A549 treated with GW870086 at 1 μM for 4 hours (cell line): ENCODE data around the gene MST1R. TPM values are rescaled to one million over a fixed set of nuclear protein-coding genes. Genes with fewer than 3 reads are reported as not detected.

Experiments used
- total RNA-seq: library from RNA; stranded (reverse); fragments of 200-300 nt; extraction: Qiagen RNA extraction; gene quantifications from 5 replicates; pipeline ENCODE4 v1.2.3, GENCODE V29; 2022; ENCODE audit warnings: low read depth

MST1R gene
- total RNA-seq, result 5.4 to 8.4 TPM (median 7.7 TPM) in 5 replicates

DNA sequence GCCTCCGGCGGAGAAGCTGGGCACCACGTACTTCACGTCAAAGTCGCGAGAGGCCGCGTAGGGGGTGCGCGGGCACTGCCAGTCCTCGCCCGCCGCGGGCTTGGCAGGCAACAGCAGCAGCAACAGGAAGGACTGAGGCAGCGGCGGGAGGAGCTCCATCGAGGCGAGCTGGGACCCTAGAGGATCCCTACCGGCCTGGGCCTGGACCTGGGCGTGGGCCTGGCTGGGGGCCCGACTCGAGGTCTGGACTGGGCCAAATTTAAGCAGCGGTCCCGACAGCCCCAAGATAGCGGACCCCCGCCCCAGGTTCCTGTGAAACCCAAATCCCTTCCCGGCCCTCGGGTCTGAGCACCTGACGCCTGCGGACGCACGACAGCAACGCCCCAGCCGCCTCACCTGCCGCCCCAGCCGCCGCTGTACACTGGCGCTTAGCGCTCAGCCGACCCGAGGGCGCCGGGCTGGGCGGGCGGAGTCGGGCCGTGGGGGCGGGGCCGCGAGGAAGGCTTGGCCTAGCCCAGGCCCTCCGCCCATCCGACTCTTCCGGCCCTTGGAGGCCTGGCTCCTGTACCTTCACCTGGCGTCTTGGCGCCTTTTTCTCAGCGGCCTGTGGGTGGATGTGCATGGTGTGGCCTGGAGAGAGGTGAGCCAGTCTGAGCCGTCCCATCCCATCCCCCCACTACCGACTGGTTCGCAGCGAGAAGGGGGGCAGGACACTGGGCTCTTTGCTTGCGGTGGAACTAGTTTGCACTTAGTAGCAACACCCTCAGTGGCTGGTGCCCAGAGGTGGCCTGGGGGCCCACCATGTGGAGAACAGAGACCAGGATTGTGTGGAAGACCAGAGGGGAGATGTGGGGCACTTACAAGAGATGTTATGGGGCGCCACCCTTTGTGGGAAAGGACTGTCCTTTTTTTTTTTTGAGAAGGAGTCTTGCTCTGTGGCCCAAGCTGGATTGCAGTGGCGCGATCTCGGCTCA, at the start of gene MST1R:
MST1R (minus strand) TSS at position 423 of the 974 bp plus-strand sequence; CDS start at position 159, 264 bp downstream.

DNA sequence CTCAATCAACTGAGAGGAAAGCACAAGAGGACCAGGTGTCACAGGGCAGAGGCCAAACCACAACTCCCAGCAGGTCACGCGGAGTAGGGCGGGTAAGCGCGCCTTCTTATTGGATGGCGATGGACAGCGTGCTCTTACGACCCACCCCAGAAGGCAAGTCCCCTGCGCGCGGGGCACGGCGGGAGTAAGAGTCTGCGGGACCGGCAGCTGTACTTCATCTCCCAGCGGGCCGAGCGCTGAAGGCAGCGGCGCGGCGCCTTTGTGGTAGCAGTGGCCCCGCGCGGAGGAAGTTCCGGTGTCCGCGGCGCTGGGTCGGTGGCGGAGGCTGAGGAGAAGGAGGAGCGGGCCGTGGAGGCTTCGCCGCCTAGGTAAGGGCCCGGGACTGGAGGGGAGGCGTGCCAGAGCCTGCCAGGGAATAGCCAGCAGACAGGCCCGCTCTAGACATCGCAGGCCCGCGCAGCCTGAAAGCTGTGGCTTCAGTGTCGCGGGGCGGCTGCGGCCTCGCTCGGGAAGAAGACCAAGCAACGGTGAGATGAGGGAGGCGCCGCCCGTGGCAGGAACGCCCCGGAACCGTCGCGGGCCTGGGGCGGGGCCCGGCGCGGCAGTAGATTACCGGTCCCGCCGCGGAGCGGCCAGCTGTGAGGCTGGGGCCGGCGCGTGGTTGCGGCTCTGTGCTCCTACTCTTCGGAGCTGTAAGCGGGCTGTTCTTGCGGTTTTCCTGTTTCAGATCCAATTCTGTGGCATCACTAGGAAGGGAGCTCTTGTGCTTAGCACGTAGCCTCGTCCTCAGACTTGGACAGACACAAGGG, 36.4 kb upstream of the MST1R start, which contains the start of gene RBM6:
RBM6 (plus strand) TSS at position 293 of the 809 bp plus-strand sequence. CDS start 22,492 bp downstream, outside the sequence.

DNA sequence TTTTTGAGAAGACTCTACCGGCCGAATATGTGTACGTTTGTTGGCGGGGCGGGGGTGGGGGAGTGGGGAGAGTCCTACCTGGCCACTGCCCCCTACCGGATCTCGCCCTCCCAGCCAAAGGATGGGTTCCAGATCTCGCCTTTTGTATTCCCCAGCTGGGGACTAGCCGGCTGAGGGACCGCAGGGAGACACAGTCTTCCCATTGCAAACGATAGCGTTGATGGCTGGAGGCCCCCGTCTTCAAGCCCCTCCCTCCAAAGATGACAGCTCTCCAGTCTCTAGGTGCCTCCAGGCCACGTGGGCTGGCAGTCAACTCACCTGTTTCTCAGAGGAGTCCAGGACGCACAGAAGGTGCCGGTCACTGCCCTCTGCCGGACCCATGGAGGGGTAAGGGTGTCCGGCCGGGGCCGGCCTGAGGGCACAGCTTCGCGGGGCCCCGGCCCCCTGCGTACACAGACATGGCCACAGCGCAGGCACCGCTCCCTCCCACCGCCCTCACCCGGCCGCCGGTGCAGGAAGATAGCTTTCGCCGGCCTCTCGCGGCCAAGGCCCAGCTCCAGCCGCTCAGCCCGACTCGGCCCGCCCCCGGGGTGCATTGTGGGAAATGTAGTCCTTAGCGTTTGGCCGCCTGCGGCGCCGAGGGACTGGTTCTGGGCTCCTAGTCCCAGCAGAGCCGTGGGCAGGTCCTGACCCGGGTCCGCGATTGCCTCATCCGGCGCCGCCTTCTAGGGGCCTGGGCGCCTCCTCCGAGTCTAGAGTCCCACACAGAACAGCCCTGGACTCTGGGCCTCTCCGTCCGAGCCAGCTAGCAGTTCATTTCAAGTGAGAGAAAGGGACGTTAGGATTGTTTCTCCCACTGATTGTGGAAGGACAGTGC, 25.9 kb upstream of the MST1R start, which contains the start of gene MON1A:
MON1A (minus strand) TSS at position 521 of the 877 bp plus-strand sequence. CDS start 16,465 bp downstream, outside the sequence.

DNA sequence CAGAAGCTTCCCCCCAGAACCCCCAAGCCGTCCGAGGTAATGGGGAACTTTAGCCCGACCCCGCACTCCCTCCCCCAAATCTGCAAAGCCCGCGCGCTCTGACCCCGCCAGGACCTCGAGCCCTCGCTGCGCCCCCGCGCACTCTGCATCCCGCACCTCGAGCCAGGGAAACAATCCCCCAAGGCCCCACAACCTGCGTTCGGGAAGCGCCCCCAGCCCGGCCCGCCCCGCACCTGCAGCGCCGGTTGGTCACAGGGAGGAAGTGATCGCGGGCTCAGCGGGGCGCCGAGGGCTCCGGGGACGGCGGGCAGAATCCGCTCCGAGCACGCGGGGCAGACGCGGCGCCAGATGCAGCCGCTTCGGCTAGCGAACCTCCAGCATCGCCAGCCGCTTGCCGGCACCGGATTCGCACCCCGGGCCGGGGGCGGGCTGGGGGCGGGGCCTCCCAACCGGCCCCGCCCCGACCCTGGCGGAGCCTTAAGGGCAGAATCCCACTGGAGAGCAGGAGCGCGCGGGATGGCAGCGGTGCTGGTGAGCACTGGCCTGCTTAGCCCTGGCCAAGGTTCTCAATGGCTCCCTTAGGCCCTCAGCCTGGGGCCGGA, 34.0 kb downstream of the MST1R start, which contains the start of gene CAMKV:
CAMKV (minus strand) TSS at position 382 of the 602 bp plus-strand sequence. CDS start 7,518 bp downstream, outside the sequence.

DNA sequence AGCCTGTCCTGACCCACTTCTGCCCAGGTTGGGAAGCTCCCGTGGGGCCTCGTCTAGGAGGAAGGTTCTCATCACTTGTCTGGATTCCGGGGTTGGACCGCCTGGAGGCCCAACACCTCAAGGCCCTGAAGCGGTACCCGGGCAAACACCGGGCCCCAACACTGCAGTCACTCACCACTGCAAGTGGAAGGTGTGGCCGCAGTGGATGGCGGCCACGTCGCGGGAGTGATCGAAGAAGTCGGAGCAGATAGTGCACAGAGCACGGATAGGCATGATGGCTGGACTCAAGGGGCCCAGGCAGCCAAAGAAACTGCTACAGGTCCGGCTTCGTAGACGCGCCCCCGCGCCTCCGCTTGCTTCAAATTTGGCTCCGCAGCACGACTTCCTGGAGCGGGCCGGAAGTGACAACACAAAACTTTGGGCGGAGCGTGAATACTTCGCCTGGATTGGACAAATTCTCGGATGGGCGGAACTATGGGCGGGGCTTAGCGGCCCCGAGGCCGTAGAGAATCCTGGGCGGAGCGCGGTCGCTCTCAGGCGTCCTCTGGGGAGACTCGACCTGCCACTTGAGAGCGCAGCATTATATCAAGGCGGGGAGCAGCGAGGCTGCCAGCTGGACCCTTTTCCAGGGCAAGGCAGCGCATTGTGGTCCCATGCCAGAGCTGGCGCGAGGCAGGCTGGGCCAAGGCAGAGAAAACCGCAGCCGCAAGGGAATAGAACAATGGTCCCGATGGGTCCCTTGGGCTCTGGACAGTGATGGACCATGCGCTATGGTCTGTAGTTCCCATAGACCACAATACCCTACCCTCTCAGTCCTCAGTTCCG, 47.3 kb downstream of the MST1R start, which contains the start of gene TRAIP:
TRAIP (minus strand) TSS at position 384 of the 825 bp plus-strand sequence; CDS start at position 273, 111 bp downstream.

Other genes starting within 250 kb of the MST1R start
- gene APEH, start 229.5 kb downstream of the MST1R start, total RNA-seq, result 57.3 to 70.8 TPM (median 63.6 TPM) in 5 replicates
- 1.2 to 2.2 TPM (median 1.7 TPM) in 5 replicates for gene MST1, start 214.4 kb downstream of the MST1R start, total RNA-seq
- 10.2 to 15.0 TPM (median 13.6 TPM) in 5 replicates for gene RNF123, start 214.3 kb downstream of the MST1R start, total RNA-seq
- gene AMIGO3, start 184.2 kb downstream of the MST1R start, total RNA-seq, result 0.52 to 1.8 TPM (median 0.64 TPM) in 5 replicates
- 14.9 to 18.9 TPM (median 18.2 TPM) in 5 replicates for gene GMPPB, start 179.9 kb downstream of the MST1R start, total RNA-seq
- gene IP6K1, start 117.3 kb downstream of the MST1R start, total RNA-seq, result 19.7 to 24.1 TPM (median 21.3 TPM) in 5 replicates
- 0.21 to 0.52 TPM (median 0.32 TPM) in 4 of 5 replicates, not detected in the other for gene CDHR4, start 104.0 kb downstream of the MST1R start, total RNA-seq
- gene INKA1, start 100.6 kb downstream of the MST1R start, total RNA-seq, result 1.1 to 2.3 TPM (median 1.9 TPM) in 5 replicates
- 0.32 to 1.0 TPM (median 0.60 TPM) in 5 replicates for gene UBA7, start 89.9 kb downstream of the MST1R start, total RNA-seq
- 9.2 to 14.6 TPM (median 12.7 TPM) in 5 replicates for gene TRAIP, start 47.3 kb downstream of the MST1R start, total RNA-seq
- 0.30 to 0.63 TPM (median 0.45 TPM) in 5 replicates for gene CAMKV, start 34.0 kb downstream of the MST1R start, total RNA-seq
- gene MON1A, start 25.9 kb upstream of the MST1R start, total RNA-seq, result 5.6 to 9.7 TPM (median 7.5 TPM) in 5 replicates
- 23.3 to 27.5 TPM (median 26.0 TPM) in 5 replicates for gene RBM6, start 36.3 kb upstream of the MST1R start, total RNA-seq
- gene RBM5, start 185.0 kb upstream of the MST1R start, total RNA-seq, result 31.0 to 33.5 TPM (median 33.0 TPM) in 5 replicates